Mesendoderm (in vitro differentiated cells): Measurements from ENCODE around the gene PTPRM.

Experiments
- DNase-seq: peaks from one replicate; pipeline ENCODE4 v3.0.0; 2013
- H2AK5ac ChIP-seq: 2 replicates; pipeline ENCODE4 v1.6.1; 2013; ENCODE audit warnings: low read length, inconsistent platforms
- H2BK120ac ChIP-seq: 2 replicates; pipeline ENCODE4 v1.6.1; 2013; ENCODE audit warnings: low read depth, mild to moderate bottlenecking, low read length, moderate library complexity, mixed read lengths
- H2BK15ac ChIP-seq: replicated peaks from 2 replicates; pipeline ENCODE4 v1.6.1; 2013; ENCODE audit warnings: low read depth, mild to moderate bottlenecking, moderate library complexity
- H2BK5ac ChIP-seq: 2 replicates; pipeline ENCODE4 v1.6.1; 2013; ENCODE audit warnings: low read length, inconsistent platforms
- H3K18ac ChIP-seq: 2 replicates; pipeline ENCODE4 v1.6.1; 2013; ENCODE audit warnings: mild to moderate bottlenecking, low read length, mixed read lengths
- H3K23ac ChIP-seq: one replicate; pipeline ENCODE4 v1.6.1; 2013; ENCODE audit warnings: low read length
- H3K27ac ChIP-seq: 2 replicates; pipeline ENCODE4 v1.5.1; 2013; ENCODE audit warnings: low read depth, mild to moderate bottlenecking, inconsistent platforms, low read length, moderate library complexity
- H3K27me3 ChIP-seq: 2 replicates; pipeline ENCODE4 v1.6.1; 2013; ENCODE audit warnings: low read length, control low read depth, mild to moderate bottlenecking, inconsistent platforms; ENCODE audit not compliant: insufficient read depth, poor library complexity
- H3K36me3 ChIP-seq: 2 replicates; pipeline ENCODE4 v1.6.1; 2013; ENCODE audit warnings: low read length, inconsistent platforms; ENCODE audit not compliant: control insufficient read depth, insufficient read depth
- H3K4ac ChIP-seq: one replicate; pipeline ENCODE4 v1.6.1; 2013; ENCODE audit warnings: low read depth, mild to moderate bottlenecking, low read length, moderate library complexity
- H3K4me1 ChIP-seq: 2 replicates; pipeline ENCODE4 v1.6.1; 2013; ENCODE audit warnings: low read depth, low read length, inconsistent platforms; ENCODE audit not compliant: control insufficient read depth
- H3K4me2 ChIP-seq: 2 replicates; pipeline ENCODE4 v1.6.1; 2013; ENCODE audit warnings: low read length
- H3K4me3 ChIP-seq: 2 replicates; pipeline ENCODE4 v1.5.1; 2013; ENCODE audit warnings: mild to moderate bottlenecking, low read length
- H3K56ac ChIP-seq: one replicate; pipeline ENCODE4 v1.6.1; 2013; ENCODE audit warnings: low read length
- H3K79me1 ChIP-seq: 2 replicates; pipeline ENCODE4 v1.6.1; 2013; ENCODE audit warnings: low read length, inconsistent platforms
- H3K79me2 ChIP-seq: 2 replicates; pipeline ENCODE4 v1.6.1; 2013; ENCODE audit warnings: mild to moderate bottlenecking, low read length; ENCODE audit not compliant: control insufficient read depth, insufficient read depth
- H3K9ac ChIP-seq: 2 replicates; pipeline ENCODE4 v1.6.1; 2013; ENCODE audit warnings: low read length, inconsistent platforms
- H4K5ac ChIP-seq: one replicate; pipeline ENCODE4 v1.6.1; 2013; ENCODE audit warnings: low read length
- H4K8ac ChIP-seq: one replicate; pipeline ENCODE4 v1.6.1; 2013; ENCODE audit warnings: low read depth, mild to moderate bottlenecking, control low read depth, low read length, moderate library complexity
- WGBS: extraction: QIAGEN DNeasy Blood & Tissue Kit; methylation state at CpG from one replicate; pipeline ENCODE4 v1.1.7; 2013; ENCODE audit warnings: low lambda C conversion rate, missing lambda C conversion rate; ENCODE audit not compliant: insufficient coverage; ENCODE audit errors: extremely low coverage; 5-methylcytosine and 5-hydroxymethylcytosine counted together

PTPRM gene

DNA sequence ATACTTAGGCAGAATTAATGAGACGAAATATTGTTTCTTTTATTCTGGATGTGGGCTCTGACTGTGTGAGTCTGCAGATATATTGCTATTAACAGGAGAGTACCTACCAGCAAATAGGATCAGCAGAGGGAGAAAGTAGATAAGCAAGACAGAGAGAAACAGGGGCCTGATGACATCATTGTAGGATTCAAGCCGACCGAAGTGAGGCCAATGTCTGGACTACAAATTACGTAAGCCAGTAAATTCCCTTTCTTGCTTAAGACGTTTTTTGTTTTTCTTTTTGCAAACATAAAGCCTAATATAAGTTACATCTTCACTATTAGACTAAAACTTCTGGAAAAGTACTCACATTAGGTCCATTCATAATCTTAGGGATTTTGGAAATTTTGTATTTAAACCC is 21.4 kb upstream of the PTPRM start:
- no peak overlapping the region for H3K18ac ChIP-seq
- WGBS, result no CpG with 5 or more reads among the region's 5 CpGs
- H3K4ac ChIP-seq, result no peak overlapping the region
- no peak overlapping the region for H2BK15ac ChIP-seq
- no peaks in the 10 kb centered on the region for H3K79me2 ChIP-seq
- H3K9ac ChIP-seq, result no peak overlapping the region
- H3K23ac ChIP-seq, result no peak overlapping the region
- H3K36me3 ChIP-seq, result no peaks in the 10 kb centered on the region
- H3K27me3 ChIP-seq, result no peaks in the 10 kb centered on the region
- no peaks in the 10 kb centered on the region for H3K4me1 ChIP-seq
- H3K4me2 ChIP-seq, result no peak overlapping the region
- H2BK120ac ChIP-seq, result no peak overlapping the region
- H2BK5ac ChIP-seq, result no peak overlapping the region
- no peak overlapping the region for H4K8ac ChIP-seq
- H2AK5ac ChIP-seq, result no peak overlapping the region
- no peak for DNase-seq
- H3K79me1 ChIP-seq, result no peaks in the 10 kb centered on the region
- H3K56ac ChIP-seq, result no peak overlapping the region
- H3K27ac ChIP-seq, result no peak overlapping the region
- no peak overlapping the region for H4K5ac ChIP-seq
- H3K4me3 ChIP-seq, result no peak overlapping the region

DNA sequence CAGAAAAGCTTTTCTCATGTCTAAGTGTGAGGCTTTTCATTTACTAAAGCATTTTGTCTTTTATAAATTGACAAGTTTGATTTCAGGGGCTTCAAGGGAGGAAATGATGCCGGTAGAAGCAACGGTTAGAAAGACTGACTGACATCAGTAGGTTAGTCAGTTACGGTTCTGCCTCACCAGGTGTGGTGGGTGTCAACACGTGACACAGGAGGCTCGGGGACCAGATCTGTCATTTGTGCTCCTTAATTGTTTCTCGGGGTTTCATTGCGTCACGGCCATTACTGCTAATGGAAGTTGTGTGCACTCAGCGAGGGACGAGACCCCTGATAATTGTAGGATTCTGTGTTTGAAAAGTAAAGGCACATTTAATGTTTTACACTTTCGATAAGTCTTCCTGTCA is 18.9 kb upstream of the PTPRM start:
- H3K27me3 ChIP-seq, result no peaks in the 10 kb centered on the region
- H3K27ac ChIP-seq, result no peak overlapping the region
- no peak overlapping the region for H4K5ac ChIP-seq
- no peak overlapping the region for H2BK5ac ChIP-seq
- no peak overlapping the region for H4K8ac ChIP-seq
- H3K4me1 ChIP-seq, result no peaks in the 10 kb centered on the region
- no peak overlapping the region for H2BK120ac ChIP-seq
- DNase-seq, result no peak
- no peak overlapping the region for H2BK15ac ChIP-seq
- H3K56ac ChIP-seq, result no peak overlapping the region
- no CpG with 5 or more reads among the region's 11 CpGs for WGBS
- no peak overlapping the region for H3K9ac ChIP-seq
- H3K23ac ChIP-seq, result no peak overlapping the region
- no peaks in the 10 kb centered on the region for H3K79me2 ChIP-seq
- no peak overlapping the region for H3K4me2 ChIP-seq
- no peak overlapping the region for H3K18ac ChIP-seq
- H3K36me3 ChIP-seq, result no peaks in the 10 kb centered on the region
- H3K4ac ChIP-seq, result no peak overlapping the region
- no peaks in the 10 kb centered on the region for H3K79me1 ChIP-seq
- no peak overlapping the region for H2AK5ac ChIP-seq
- no peak overlapping the region for H3K4me3 ChIP-seq

DNA sequence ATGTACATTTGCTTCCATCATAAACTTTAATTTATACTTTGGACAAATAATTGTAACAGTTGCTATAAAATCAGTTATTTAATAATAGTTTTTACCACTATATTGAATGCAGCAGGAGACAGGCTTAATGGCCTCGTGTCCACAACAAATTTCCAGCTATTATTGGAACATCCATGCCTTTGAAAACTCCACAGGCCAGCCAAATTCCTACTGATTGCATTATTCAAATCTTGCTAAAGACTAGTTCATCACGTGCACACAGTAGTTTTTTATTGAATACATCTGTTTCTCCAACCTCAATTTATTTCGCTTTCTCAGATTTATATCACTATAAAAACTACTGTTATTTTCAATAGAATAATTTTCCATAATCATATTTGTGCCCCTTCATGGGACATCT is 18.4 kb upstream of the PTPRM start:
- Histone ChIP-seq H2BK5ac (no peak overlapping the region), H3K9ac (no peak overlapping the region), H2BK120ac (no peak overlapping the region), H2BK15ac (no peak overlapping the region), H4K8ac (no peak overlapping the region), H3K56ac (no peak overlapping the region), H3K23ac (no peak overlapping the region), H3K79me1 (no peaks in the 10 kb centered on the region), H3K36me3 (no peaks in the 10 kb centered on the region), H3K4me2 (no peak overlapping the region), H2AK5ac (no peak overlapping the region), H3K4ac (no peak overlapping the region), H3K18ac (no peak overlapping the region), H3K27me3 (no peaks in the 10 kb centered on the region), H3K4me3 (no peak overlapping the region), H3K79me2 (no peaks in the 10 kb centered on the region), H3K4me1 (no peaks in the 10 kb centered on the region), H4K5ac (no peak overlapping the region), H3K27ac (no peak overlapping the region)
- no peak for DNase-seq
- 100% methylated on average over 1 of the region's 3 CpGs for WGBS

DNA sequence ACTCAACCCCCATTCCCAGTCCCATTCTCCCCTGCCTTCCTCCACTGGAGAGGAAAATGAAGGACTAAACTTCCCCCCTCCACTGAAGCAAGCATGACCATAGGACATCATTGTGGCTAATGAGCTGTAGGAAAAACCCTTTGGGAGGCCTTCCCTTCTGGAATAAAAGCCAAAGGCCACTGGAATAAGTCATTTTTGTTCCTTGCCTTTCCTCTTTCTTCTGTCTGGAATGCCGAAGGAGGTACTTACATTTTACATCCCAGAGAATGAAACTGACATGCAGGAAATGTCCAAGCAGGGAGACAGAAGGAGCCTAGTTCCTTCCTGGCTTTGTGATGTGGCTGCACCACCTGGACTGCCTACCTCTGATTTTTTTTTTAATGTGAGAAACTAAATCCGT is 9.1 kb upstream of the PTPRM start:
- Histone ChIP-seq H2BK15ac (no peak overlapping the region), H3K56ac (no peak overlapping the region), H3K4ac (no peak overlapping the region), H3K36me3 (no peaks in the 10 kb centered on the region), H4K8ac (no peak overlapping the region), H3K4me2 (no peak overlapping the region), H3K23ac (no peak overlapping the region), H2BK5ac (no peak overlapping the region), H3K4me1 (no peaks in the 10 kb centered on the region), H3K27ac (no peak overlapping the region), H3K4me3 (no peak overlapping the region), H3K79me2 (no peaks in the 10 kb centered on the region), H2BK120ac (no peak overlapping the region), H3K18ac (no peak overlapping the region), H3K27me3 (no peaks in the 10 kb centered on the region), H3K9ac (no peak overlapping the region), H3K79me1 (no peaks in the 10 kb centered on the region), H2AK5ac (no peak overlapping the region), H4K5ac (no peak overlapping the region)
- DNase-seq, result no peak
- no CpG with 5 or more reads among the region's 2 CpGs for WGBS

DNA sequence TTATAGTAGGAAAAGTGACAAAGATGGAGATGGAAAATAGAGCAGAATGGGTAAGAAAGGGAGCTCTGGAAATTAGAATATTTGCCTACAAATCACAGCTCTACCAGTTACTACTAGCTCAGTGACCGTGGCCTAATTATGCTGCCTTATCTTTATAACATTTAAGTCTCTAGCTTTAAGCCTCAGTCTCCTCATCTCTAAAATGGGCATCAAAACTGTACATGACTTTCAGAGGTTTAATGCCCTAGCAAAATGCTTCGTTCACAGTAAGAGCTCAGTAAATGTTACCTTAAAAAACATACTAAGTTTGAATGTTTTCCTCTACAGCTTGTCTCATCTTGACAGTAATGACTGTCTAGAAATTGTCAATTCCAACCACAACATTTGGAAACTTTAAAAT is 8.3 kb upstream of the PTPRM start:
- Histone ChIP-seq H3K27me3 (no peaks in the 10 kb centered on the region), H3K4me3 (no peak overlapping the region), H4K5ac (no peak overlapping the region), H3K36me3 (no peaks in the 10 kb centered on the region), H3K79me1 (no peaks in the 10 kb centered on the region), H2BK120ac (no peak overlapping the region), H3K23ac (no peak overlapping the region), H4K8ac (no peak overlapping the region), H3K4ac (no peak overlapping the region), H3K18ac (no peak overlapping the region), H3K79me2 (no peaks in the 10 kb centered on the region), H2BK5ac (no peak overlapping the region), H3K4me2 (no peak overlapping the region), H3K4me1 (no peaks in the 10 kb centered on the region), H2BK15ac (no peak overlapping the region), H3K56ac (no peak overlapping the region), H2AK5ac (no peak overlapping the region), H3K27ac (no peak overlapping the region), H3K9ac (no peak overlapping the region)
- WGBS, result no CpG with 5 or more reads among the region's 2 CpGs
- no peak for DNase-seq

DNA sequence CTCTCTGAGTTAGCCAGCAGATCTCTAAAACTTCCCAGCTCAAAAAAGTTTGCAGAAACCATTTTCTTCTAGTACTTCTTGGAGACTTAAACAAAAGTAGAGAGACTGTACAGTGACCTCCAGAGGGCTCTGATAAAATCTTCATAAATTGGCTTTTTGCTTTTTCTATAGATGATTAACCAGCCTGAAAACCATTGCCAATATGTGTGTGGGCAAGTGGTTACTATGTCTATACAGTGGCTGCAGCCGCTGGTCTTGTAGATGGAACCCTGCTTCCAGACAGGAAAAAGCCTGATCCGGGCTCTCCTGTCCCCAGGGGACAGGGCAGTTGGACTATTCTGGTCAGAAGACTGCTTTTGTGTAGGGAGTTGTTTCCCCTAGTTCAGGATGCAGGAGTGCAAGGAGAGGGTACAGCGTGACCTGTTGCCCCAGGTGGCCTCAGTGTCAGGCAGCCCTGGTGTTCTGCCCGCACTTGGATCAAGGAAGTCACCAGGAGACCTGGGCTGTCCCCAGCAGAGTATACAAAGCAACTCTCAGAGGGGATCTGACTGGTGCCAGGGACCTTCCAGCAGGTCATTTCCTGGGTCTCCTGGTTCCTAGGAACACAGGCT is 7.3 kb upstream of the PTPRM start:
- H3K18ac ChIP-seq, result no peak overlapping the region
- H2BK120ac ChIP-seq, result no peak overlapping the region
- WGBS, result no CpG with 5 or more reads among the region's 4 CpGs
- no peak overlapping the region for H3K56ac ChIP-seq
- H4K8ac ChIP-seq, result no peak overlapping the region
- H3K36me3 ChIP-seq, result no peaks in the 10 kb centered on the region
- H2BK5ac ChIP-seq, result no peak overlapping the region
- no peaks in the 10 kb centered on the region for H3K79me2 ChIP-seq
- no peaks in the 10 kb centered on the region for H3K79me1 ChIP-seq
- H3K4ac ChIP-seq, result no peak overlapping the region
- H2AK5ac ChIP-seq, result no peak overlapping the region
- H3K4me2 ChIP-seq, result no peak overlapping the region
- H3K4me1 ChIP-seq, result no peaks in the 10 kb centered on the region
- DNase-seq, result no peak
- no peak overlapping the region for H3K23ac ChIP-seq
- no peak overlapping the region for H4K5ac ChIP-seq
- no peak overlapping the region for H3K4me3 ChIP-seq
- H3K27me3 ChIP-seq, result no peaks in the 10 kb centered on the region
- H2BK15ac ChIP-seq, result no peak overlapping the region
- no peak overlapping the region for H3K27ac ChIP-seq
- no peak overlapping the region for H3K9ac ChIP-seq
